Measurements from ENCODE around the gene ARL8B. TPM values are rescaled to one million over a fixed set of nuclear protein-coding genes. Genes with fewer than 3 reads are reported as not detected.

Gene ARL8B
- total and polyA plus RNA-seq, 4 donors: 20.2 to 36.2 (median 24.2) TPM

GRCh38 chr3:5169807-5170206 lies 47.7 kb downstream of the ARL8B start:
- 62% methylated on average over 2 of the region's 2 CpGs for WGBS

DNA sequence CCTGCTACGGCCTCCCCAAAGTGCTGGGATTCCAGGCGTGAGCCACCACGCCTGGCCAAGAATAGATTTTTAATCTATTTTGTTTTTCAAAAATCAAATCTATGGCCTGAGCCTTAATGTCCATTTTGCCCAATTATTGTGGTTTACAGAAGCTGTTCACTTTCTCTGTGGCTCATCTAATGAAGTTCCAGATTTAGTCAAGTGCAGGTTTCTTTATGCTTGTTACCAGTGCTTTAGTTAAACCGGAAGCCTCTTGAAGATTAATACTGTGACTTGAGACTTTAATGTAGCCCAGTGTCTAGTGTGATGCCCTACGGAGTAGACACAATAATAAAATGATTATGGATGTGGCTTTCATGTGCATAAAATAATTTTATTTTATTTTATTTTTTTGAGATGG lies 48.9 kb downstream of the ARL8B start:
- Histone ChIP-seq H3K27ac (ENCODE audit: low read depth in 1 of 2, low read length in 2 of 2) (no peak overlapping the region), H3K36me3 (ENCODE audit: control insufficient read depth in 4 of 4, insufficient read depth in 3 of 4, low read depth in 1 of 4, low read length in 3 of 4) (peaks cover 0 to 20% (median 15%) of the 10 kb centered on the region in 4 donors), H3K9ac (ENCODE audit: low read depth in 1 of 2, low read length in 2 of 2) (no peak overlapping the region), H3K27me3 (ENCODE audit: control insufficient read depth in 4 of 4, insufficient read depth in 4 of 4, low read length in 3 of 4) (no peaks in the 10 kb centered on the region), H3K4me1 (ENCODE audit: control insufficient read depth in 4 of 4, insufficient read depth in 4 of 4, low read length in 3 of 4) (peaks cover 0 to 5% (median 3%) of the 10 kb centered on the region in 4 donors), H3K4me3 (ENCODE audit: low read depth in 1 of 3, low read length in 3 of 3) (no peak overlapping the region), H3K9me3 (ENCODE audit: control insufficient read depth in 4 of 4, low read length in 3 of 4) (no peaks in the 10 kb centered on the region)
- TF ChIP-seq, protein P1, sequence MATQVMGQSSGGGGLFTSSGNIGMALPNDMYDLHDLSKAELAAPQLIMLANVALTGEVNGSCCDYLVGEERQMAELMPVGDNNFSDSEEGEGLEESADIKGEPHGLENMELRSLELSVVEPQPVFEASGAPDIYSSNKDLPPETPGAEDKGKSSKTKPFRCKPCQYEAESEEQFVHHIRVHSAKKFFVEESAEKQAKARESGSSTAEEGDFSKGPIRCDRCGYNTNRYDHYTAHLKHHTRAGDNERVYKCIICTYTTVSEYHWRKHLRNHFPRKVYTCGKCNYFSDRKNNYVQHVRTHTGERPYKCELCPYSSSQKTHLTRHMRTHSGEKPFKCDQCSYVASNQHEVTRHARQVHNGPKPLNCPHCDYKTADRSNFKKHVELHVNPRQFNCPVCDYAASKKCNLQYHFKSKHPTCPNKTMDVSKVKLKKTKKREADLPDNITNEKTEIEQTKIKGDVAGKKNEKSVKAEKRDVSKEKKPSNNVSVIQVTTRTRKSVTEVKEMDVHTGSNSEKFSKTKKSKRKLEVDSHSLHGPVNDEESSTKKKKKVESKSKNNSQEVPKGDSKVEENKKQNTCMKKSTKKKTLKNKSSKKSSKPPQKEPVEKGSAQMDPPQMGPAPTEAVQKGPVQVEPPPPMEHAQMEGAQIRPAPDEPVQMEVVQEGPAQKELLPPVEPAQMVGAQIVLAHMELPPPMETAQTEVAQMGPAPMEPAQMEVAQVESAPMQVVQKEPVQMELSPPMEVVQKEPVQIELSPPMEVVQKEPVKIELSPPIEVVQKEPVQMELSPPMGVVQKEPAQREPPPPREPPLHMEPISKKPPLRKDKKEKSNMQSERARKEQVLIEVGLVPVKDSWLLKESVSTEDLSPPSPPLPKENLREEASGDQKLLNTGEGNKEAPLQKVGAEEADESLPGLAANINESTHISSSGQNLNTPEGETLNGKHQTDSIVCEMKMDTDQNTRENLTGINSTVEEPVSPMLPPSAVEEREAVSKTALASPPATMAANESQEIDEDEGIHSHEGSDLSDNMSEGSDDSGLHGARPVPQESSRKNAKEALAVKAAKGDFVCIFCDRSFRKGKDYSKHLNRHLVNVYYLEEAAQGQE (IDR thresholded peaks at IDR 0.05): no peak
- TF ChIP-seq RXRA (IDR thresholded peaks at IDR 0.05): no peak
- TF ChIP-seq HNF4G (IDR thresholded peaks at IDR 0.05): no peak
- 88% methylated on average over 5 of the region's 5 CpGs for WGBS
- no peak for DNase-seq (ENCODE audit: low spot score)

More at GRCh38 chr3:5169807-5170206, 47.7 kb downstream of the ARL8B start:
- Histone ChIP-seq H3K27me3 (ENCODE audit: control insufficient read depth in 4 of 4, insufficient read depth in 4 of 4, low read length in 3 of 4) (no peaks in the 10 kb centered on the region), H3K9me3 (ENCODE audit: control insufficient read depth in 4 of 4, low read length in 3 of 4) (no peaks in the 10 kb centered on the region), H3K36me3 (ENCODE audit: control insufficient read depth in 4 of 4, insufficient read depth in 3 of 4, low read depth in 1 of 4, low read length in 3 of 4) (peaks cover 0 to 16% (median 7%) of the 10 kb centered on the region in 4 donors), H3K4me3 (ENCODE audit: low read depth in 1 of 3, low read length in 3 of 3) (no peak overlapping the region), H3K4me1 (ENCODE audit: control insufficient read depth in 4 of 4, insufficient read depth in 4 of 4, low read length in 3 of 4) (peaks cover 0 to 5% (median 3%) of the 10 kb centered on the region in 4 donors), H3K9ac (ENCODE audit: low read depth in 1 of 2, low read length in 2 of 2) (no peak overlapping the region), H3K27ac (ENCODE audit: low read depth in 1 of 2, low read length in 2 of 2) (no peak overlapping the region)
- no peak for DNase-seq (ENCODE audit: low spot score)
- no peak for TF ChIP-seq NR2F2 (IDR thresholded peaks at IDR 0.05)
- no peak for TF ChIP-seq GABPA (IDR thresholded peaks at IDR 0.05 in 1 of 2, conservative IDR thresholded peaks at IDR 0.05 in 1 of 2)
- TF ChIP-seq, protein P2, sequence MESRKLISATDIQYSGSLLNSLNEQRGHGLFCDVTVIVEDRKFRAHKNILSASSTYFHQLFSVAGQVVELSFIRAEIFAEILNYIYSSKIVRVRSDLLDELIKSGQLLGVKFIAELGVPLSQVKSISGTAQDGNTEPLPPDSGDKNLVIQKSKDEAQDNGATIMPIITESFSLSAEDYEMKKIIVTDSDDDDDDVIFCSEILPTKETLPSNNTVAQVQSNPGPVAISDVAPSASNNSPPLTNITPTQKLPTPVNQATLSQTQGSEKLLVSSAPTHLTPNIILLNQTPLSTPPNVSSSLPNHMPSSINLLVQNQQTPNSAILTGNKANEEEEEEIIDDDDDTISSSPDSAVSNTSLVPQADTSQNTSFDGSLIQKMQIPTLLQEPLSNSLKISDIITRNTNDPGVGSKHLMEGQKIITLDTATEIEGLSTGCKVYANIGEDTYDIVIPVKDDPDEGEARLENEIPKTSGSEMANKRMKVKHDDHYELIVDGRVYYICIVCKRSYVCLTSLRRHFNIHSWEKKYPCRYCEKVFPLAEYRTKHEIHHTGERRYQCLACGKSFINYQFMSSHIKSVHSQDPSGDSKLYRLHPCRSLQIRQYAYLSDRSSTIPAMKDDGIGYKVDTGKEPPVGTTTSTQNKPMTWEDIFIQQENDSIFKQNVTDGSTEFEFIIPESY (IDR thresholded peaks at IDR 0.05): no peak
- TF ChIP-seq ATF3 (IDR thresholded peaks at IDR 0.05): no peak
- TF ChIP-seq TAF1 (conservative IDR thresholded peaks at IDR 0.05): no peak
- TF ChIP-seq HNF4A (conservative IDR thresholded peaks at IDR 0.05): no peak
- TF ChIP-seq FOXA2 (IDR thresholded peaks at IDR 0.05): no peak
- TF ChIP-seq, protein P1 (IDR thresholded peaks at IDR 0.05): no peak
- TF ChIP-seq HNF4G (IDR thresholded peaks at IDR 0.05): no peak
- TF ChIP-seq RXRA (IDR thresholded peaks at IDR 0.05): no peak
- no peak for TF ChIP-seq JUND (IDR thresholded peaks at IDR 0.05)

Measured in liver (tissue), 9 donors.